HG03342 (cell line): ENCODE results near the gene BCL2L12.
A peak's percentile ranks its signal among the peaks of the same experiment; 100 is the strongest.

ENCODE experiments used
- ATAC-seq: cut with Tn5 transposase; IDR thresholded peaks from one replicate; pipeline ENCODE4 v1.9.1; 2021; ENCODE audit warnings: mild to moderate bottlenecking, moderate library complexity; ENCODE audit not compliant: unreplicated experiment

Gene BCL2L12

GRCh38 chr19:49641688-49642491, 23.8 kb upstream of the BCL2L12 start, which contains the start of gene SCAF1:
Gene SCAF1 (plus strand): TSS chr19:49642209. CDS start chr19:49645027, 2,818 bp downstream.
- ATAC-seq, result peak; percentile 50

GRCh38 chr19:49642492-49643035, 23.2 kb upstream of the BCL2L12 start:
- ATAC-seq, result no peak

- ATAC-seq, result no peak
Observed at GRCh38 chr19:49643466-49643865, 22.3 kb upstream of the BCL2L12 start.

- no peak for ATAC-seq
Observed at GRCh38 chr19:49645592-49645991, 20.1 kb upstream of the BCL2L12 start.

GRCh38 chr19:49645995-49646394, 19.7 kb upstream of the BCL2L12 start:
- ATAC-seq, result no peak

GRCh38 chr19:49646586-49646985, 19.1 kb upstream of the BCL2L12 start:
- ATAC-seq, result no peak

- no peak for ATAC-seq
Observed at GRCh38 chr19:49651029-49651819, 14.5 kb upstream of the BCL2L12 start.

GRCh38 chr19:49651820-49652550, 13.7 kb upstream of the BCL2L12 start:
- no peak for ATAC-seq

GRCh38 chr19:49652551-49653465, 12.9 kb upstream of the BCL2L12 start:
- no peak for ATAC-seq

GRCh38 chr19:49653466-49653806, 12.3 kb upstream of the BCL2L12 start:
- no peak for ATAC-seq

- no peak for ATAC-seq
Observed at GRCh38 chr19:49654581-49654980, 11.2 kb upstream of the BCL2L12 start.

GRCh38 chr19:49655570-49656455, 9.9 kb upstream of the BCL2L12 start:
- ATAC-seq, result no peak

- ATAC-seq, result no peak
Observed at GRCh38 chr19:49656456-49657109, 9.2 kb upstream of the BCL2L12 start.

GRCh38 chr19:49657493-49658138, 8.1 kb upstream of the BCL2L12 start:
- ATAC-seq, result no peak

- ATAC-seq, result no peak
Observed at GRCh38 chr19:49658139-49658517, 7.6 kb upstream of the BCL2L12 start.

- no peak for ATAC-seq
Observed at GRCh38 chr19:49658566-49659442, 6.9 kb upstream of the BCL2L12 start.

GRCh38 chr19:49660338-49660961, 5.3 kb upstream of the BCL2L12 start:
- no peak for ATAC-seq
